ENCODE measurements around the gene TBC1D5.

The TBC1D5 gene

DNA sequence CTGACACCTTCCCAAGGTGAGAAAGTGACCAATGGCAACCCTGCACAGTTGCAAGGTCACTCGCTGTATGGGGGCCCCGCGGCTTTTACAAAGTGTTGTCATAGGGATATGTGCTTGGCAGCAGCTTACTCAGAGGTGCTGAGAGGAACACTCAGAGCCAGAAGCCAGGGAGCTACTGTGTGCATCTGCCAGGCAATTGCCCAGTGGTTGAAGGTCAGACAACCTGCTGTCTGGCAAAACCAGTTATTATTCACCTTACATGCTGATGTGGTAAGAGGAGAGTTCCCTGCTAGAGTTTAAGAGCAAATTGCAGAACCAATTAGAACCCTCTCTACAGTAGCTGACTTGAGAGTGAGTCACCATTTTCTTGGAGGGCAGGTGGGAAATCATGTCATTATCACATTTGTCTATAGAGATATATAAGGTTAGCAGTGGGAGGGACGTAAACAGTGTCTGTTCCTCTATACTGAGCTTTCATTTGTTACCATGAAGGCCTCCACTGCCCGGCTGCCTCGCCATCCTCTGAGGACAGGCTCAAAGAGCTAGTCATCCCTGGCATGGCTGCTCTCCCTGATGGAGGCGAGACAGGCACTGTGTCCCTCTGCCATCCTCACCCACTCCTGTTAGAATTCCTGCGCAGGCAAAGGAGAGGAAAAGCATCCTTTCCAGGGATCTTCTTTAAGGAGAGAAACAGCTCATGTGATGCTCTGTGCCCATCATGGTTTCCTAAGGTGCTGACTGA is 583.3 kb downstream of the TBC1D5 start:
- no peak for DNase-seq (ENCODE audit: low read depth)

DNA sequence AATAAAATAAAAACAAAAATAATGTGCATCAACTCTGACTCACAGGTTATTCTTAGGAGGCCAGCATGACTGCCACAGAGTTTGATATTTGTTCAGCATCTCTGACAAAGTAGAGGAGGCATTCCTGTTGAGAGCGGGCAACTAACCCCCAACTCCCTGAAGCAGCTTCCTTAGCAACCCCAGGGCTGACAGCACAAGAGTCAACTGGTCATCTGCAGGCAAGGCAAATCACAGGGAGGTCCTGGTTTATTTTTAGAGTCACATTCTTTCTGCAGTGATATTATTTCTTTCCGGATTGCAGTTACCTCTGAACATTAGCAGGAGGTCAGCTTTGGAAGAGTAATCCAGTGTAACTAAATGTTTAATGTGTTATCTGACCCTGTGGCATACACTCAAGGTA is 584.7 kb downstream of the TBC1D5 start:
- no peak for DNase-seq (ENCODE audit: low read depth)

DNA sequence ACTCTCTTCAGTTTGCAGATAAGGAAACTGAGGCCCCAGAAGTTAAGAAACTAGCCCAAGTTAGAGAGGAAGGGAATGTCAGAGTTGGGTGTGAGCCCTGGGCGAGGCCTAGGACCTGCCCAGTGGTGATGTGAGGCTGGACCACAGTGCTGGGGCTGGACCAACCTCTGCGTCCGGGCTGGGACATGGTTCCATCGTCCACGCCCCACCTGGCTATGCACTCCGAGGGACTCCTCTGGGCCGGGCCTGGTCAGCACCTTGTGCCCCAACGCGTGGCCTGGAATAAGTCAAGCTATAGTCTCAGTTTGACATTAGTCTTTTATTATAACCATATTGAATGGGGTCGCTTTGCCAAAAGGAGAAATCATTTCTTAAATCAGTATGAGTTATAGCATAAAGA is 585.6 kb downstream of the TBC1D5 start:
- DNase-seq (ENCODE audit: low read depth): no peak

DNA sequence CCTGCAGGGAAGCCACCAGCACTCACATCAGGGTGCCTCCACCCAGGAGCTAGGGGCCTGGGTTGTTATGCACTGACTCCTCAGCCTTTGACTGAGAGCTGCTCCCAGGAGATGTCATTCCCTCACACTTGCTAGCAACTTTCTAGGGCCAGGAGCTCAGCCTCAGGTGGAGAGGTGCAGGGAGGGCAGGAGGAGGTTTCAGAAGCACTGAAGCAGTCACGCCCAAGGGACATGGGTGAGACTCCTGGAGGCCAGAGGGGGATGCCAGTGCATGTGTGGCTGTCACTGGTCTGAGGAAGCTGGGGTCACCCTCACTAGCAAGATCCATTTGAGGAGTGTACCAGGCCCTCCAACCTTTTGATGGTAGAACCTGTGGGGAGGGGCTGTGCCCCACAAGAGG is 586.5 kb downstream of the TBC1D5 start:
- no peak for DNase-seq (ENCODE audit: low read depth)

DNA sequence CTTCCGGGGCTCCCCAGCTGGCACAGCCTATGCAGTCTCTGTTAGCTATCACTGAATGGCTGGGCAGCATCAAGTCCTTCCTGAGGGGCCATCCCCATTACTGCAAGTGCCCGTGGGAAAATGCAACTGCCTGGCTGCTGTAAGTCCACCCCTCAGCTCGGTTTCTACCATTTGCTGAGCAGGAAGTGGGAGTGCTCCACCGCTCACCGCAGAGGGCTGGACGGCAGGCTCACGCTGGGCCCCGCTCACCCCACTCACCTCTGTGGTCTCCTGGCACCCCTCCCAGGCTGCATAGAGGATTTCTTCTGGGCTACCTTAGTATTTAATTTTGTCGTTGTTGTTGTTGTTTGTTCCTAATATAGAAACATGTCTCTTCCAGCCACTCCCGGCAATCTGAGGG is 587.5 kb downstream of the TBC1D5 start:
- no peak for DNase-seq (ENCODE audit: low read depth)

DNA sequence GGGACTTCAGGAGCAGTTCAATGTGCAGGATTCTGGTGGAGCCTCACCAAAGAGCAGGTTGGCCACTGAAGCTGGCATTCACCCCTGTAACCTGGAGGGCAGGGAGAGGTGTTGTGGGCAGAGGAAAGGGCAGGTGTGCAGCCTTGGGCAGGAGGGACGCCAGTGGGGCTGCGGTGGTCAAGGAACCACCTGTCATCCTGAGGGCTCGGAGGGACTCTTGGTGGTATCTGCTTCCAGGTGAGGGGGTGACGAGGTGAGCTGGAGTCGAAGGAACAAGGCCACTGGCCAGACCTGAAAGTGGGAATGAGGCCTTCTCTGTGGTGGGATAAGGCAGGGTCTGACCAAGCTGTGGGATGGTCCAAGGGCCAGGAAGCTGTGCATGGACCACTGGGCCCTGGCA is 588.2 kb downstream of the TBC1D5 start:
- no peak for DNase-seq (ENCODE audit: low read depth)

DNA sequence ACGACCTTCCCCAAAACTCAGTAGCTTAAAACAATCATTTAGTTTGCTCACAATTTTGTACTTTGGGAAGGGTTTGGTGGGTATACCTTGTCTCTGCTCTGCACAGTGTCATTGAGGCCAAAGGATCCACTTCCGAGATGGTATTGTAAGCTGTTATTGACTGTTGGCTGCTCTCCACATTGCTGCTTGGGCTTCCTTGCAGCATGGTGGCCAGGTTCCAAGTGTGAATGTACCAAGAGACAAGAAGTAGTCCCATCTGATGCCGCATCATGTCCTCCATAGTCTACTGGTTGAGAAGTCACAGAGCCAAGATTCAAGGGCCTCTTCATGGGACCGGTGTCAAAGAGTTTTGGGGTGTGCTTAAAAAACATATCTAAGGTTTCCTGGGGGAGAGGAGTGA is 589.2 kb downstream of the TBC1D5 start:
- no peak for DNase-seq (ENCODE audit: low read depth)

DNA sequence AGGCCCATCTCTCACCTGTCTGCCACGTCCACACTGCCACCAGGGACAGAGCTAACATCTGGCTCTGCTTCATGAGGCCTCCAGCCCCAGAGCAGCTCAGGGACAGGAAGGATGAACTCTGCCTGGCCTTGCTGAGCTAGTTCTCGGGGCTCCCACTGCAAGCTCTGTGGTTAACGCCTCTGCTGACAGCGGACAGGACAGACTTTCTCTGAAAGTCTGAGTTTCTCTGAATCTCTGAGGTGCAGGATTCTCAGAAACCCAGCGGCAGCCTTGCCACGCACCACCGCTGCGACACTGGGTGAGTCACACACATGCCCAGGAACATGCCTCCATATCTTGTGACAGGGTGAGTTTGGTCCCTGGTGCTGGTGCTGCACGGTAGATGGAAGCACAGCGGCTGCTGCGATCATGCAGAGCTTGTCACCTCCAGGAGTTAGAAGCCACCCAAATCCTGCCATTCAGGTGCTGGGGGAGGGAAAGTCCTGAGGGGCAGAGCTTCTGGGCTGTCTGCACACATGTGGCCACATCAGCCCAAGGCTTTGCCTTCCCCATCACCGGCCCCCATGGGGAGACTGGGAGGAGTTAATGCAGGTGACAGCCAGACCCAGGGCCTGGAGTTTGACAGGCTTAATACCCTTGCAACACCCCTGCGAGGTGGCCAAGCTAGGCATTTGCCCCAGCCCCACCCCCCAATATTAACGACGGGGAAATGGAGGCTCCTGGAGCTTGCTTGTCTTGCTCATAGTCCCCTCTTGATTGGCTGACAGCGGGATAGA is 590.6 kb downstream of the TBC1D5 start:
- DNase-seq (ENCODE audit: low read depth): peak; percentile 82

DNA sequence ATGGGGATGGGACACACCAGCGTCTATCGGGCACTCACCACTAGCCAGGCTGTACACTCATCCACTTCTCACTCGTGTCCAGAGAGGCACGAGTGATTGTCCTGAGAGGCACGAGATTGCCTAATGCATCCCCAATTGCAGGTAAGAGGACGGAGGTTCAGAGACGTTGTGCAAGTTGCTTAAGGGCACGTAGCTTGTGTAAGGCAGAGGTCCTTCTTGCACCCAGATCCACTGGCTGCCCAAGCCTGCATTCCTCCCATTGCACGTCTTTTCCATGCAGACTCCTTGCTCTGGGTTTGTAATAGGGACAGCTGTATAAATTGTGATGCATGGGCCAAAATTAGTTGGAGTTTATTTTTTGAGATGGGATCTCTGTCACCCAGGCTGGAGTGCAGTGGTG is 593.4 kb downstream of the TBC1D5 start:
- no peak for DNase-seq (ENCODE audit: low read depth)

DNA sequence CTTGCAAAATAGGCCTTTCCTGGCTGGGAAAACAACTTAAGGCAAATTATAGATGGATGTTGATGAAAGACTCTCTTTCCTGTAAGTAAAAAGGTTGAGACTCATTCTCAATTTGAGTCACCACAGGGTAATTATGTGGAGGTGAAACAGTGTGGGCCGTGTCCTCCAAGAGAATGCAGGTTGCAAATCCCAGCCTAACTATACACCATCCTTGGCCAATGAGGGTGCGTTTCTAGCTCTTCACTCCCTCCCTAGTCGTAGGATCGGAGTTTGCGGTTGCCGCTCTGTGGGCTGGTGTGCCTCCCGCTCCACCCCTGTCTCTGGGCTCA is 597.8 kb downstream of the TBC1D5 start:
- DNase-seq (ENCODE audit: low read depth): no peak

DNA sequence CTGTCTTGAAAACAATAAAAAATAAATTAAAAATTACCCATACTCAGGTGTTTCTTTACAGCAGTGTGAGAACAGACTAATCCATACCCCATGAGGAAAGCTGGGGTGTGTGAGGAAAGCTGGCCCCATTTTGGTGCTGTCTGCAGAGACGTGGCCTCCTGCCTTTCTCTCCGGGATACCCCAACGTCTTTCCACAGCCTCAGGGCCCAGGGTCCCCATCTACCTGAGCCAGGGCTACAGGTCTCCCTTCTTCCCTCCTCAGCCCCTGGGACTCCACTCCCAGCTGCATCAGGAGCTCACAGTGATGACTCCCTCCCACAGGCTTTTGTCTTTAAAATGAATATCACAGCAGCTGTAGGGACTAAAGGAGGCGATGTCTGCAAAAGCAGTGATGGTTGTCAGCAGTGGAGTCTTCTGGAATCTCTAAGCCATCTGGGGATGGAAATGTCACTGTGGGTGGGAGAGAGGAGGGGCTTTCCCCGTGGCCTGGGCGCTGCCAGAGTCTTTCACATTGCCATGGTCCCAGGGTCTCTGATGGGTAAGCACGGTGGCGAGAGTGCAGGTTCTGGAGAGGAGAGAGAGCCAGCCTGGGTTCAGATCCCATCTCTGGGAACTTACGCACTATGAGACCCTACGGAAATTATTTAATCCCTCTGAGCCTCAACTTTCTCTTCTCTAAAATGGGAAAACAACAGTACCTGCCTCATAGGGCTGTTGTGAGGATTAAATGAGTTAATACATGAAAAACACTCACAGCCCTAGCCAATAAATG is 598.4 kb downstream of the TBC1D5 start:
- no peak for DNase-seq (ENCODE audit: low read depth)

DNA sequence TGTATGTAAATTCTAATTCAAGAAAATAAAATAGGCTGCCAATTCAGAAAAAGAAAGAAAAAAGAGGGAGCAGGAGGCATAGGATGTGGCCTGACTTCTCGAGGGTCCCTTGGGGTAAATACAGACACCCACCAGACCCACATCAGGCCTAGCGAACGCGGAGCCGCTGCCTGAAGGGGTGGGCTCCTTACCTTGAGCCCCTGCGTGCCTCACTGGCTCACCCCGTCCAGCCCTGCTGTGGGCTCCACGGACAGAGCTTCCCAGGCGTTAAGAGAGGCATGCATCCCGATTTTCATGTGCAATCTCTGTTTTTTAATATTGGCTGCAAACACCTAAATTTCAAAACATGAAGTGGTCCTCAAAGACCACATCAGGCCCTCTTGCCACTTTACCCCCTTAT is 599.9 kb downstream of the TBC1D5 start:
- DNase-seq (ENCODE audit: low read depth): no peak

DNA sequence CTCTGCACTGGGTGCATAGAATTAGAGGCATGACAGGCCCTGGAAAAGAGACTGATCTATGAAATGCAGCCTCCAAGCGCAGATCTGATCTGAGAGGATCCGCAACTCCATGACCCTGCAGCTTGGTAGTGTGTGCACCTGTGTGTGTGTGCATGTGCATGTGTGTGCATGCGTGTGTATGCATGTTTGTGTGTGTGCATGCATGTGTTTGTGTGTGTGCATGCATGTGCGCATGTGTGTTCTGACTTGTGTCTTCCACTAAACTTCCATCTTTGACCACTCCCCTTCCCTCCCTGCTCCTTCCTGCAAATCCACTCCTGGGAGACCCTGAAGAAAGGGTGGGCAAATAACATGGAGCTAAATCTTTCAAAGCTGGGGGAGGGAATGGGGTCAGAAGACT is 600.7 kb downstream of the TBC1D5 start:
- no peak for DNase-seq (ENCODE audit: low read depth)

DNA sequence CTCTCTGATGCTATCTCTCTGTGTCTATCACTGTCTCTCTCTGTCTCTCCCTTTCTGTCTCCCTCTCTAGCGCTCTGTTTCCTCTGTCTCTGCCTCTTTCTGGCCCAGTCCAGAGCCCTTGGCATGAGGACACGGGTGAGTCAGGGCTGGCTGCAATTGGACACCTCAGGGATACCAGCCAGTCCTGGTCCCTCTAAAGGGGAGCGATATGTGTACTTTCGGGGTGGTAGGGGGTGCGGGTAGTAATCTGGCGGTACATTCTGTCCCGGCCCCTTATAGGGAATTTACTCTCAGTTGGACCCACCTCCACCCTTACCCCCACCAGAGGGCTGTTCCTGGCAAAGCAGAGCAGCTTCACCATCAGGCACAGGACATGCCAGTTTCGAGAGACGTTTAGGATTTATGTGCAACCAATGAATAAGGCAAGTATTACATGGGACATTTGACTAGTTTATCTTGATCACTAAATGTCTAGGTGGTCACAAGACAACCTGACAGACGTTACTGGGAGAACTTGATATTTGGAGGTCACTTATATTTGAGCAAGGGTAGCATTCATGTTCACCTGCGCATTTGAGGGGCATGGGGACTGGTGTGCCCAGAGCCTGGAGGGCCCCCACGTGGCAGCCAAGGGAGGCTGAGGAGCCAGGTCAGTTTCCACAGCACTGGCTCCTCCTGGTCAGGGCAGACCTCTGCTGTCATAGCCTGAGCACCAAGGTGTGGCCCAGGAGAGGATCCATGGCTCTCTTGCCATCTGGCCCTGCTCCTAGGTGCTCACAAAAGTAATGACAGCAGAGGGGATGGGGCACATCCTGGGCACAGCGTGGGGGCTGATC is 601.5 kb downstream of the TBC1D5 start:
- DNase-seq (ENCODE audit: low read depth): no peak

DNA sequence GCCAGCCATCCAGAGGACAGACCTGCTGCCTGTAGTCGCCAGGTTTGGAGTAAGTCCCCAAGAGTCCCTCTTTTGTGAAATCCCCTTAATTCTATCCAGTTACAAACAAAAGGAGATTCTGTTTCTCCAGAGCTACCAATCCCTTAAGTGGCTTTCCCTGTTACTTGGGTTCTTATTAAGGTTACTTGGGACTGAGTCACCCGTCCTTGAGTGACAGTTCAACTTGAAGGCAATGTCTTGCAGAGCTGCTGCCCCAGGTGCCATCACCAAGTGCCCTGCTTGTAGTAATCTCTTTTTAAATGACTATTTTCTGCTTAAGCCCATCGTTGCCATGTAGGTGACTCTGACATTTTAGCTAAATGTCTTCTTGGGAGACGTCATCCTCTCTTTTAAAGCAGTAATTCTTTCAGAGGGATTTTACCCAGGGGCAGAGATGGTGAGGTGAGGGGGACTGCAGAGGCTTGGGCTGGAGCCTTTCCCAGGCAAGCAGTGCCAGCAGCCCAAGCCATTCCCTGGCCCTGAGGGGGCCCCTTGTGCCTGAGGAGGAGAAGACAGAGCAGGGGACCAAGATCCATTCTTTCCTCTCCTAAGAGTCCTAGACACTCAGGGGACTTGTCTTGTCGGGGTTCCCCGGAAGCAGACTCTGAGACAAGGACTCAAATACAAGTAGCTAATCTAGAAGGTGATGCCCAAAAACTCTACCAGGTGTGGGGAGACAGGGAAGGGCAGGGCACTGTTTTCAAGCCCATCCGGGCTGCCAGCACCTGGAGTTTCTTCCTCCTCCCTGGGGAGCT is 604.0 kb downstream of the TBC1D5 start:
- no peak for DNase-seq (ENCODE audit: low read depth)

DNA sequence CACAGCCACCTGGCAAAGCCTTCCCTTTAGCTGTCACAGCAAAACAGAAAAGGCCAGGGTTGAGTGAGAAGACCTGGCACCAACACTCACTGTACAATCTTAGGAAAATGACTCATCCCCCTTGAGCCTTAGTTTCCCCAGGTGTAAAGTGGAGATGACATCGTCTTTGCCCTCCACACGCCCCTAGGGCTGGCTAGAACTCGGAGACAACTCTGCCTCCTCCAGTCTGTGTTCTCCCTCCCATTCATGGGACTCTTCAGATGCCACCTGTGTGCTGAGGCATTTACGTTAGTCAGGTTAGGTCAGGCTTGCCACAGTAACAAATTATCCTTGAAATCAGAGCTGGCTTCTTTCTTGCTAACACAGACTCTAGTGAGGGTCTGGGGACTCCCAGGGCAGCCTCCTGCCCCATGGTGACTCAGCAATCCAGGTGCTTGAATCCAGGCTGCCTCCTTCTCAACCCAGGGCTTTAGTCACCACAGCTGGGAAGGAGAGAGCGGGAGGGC is 605.1 kb downstream of the TBC1D5 start:
- DNase-seq (ENCODE audit: low read depth): no peak

DNA sequence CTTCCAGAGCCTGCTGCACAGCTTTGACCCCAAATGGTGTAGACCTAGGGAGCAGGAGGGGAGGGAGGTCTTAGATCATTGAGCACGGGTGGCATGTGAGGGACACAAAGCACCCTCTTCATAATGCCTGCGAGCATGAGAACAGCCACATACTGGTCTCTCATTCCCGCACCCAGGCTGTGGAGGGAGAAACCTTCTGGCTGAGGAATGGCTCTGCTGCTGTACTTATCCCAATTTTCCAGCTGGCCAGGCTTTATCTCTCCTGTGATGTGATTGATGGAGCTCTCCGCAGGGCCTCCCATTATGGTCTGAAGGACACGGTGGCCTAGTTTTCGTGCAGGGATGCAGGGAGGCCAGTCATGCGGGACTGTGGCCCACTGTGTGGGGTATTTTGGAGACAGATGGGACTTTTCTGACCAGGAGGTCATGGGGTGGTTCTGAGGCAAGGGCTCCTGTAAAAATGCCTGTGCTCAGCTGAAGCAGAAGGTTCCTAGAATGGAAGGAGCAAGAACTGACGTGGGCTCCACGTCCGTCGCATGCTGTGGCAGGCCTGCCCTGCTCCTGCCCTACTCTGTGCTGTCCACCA is 606.2 kb downstream of the TBC1D5 start:
- DNase-seq (ENCODE audit: low read depth): no peak

DNA sequence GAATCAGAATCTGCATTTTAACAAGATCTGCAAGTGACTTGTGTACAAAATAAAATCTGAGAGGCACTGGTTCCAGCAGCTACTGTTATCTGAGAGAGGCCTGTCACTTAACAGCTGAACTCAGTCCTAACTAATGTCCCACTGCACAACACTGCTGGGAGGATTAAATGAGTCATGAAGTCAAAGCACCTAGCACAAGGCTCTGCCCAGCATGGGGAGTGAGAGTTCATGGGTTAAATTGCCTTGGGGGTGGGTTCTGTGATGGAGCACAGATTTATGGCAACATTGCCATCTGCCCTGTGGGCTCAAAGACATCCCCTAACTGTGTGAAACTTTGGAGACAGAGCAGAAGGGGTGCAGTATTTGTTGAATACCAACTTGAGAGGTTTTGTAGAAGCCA is 606.7 kb downstream of the TBC1D5 start:
- no peak for DNase-seq (ENCODE audit: low read depth)

DNA sequence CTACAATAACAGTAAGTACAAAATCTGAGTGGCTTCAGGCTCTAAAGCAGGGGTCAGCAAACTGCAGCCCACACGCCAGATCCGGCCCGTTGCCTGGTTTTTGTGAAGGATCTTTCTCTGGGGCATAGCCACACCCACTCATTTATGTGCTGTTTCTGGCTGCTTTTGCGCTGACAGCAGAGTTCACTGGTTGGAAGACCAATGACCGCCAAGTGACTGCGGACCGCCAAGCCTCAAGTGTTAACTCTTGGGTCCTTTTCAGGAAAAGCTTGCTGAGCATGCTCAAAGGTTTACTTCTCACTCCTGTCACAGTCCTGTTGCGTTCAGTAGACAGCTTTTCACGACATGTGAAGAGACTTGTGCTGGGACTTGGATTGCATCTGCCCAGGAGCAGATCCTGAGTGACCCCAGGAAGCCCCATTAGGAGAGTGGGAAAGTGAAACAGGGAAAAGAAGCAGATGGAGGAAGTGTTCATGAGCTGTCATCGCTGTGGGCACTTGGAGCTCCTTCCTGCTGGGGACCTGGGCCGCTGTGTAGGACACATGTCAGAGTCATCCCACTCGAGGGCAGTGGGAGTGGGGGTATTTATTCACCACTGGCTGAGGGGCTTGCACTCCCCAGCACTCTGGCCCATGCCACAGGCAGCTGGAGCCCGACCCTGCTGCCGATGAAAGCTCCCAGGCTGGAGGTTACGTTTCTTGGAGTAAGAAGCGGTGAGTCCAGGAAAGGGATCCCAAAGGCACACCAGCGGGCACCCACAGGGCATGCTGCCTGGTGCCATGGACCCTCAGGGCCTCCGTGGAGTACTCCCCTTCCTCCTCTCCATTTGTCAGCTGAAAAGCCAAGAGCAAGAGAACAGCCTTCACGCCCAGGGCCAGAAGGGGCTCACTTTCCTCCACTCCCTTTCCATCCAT is 608.5 kb downstream of the TBC1D5 start:
- DNase-seq (ENCODE audit: low read depth): no peak
